GM13976 (cell line): Measurements from ENCODE around the gene MSLN.
"Not testable (repeated sequence)": the region's sequence is repeated elsewhere in the genome, so short reads cannot be mapped to it uniquely, and the experiment has no call there.

ENCODE experiments used
- DNase-seq: peaks from one replicate; pipeline ENCODE4 v3.0.0; 2012; ENCODE audit warnings: low spot score
- CTCF ChIP-seq: IDR thresholded peaks from 2 replicates; pipeline ENCODE4 v1.5.1; 2012; ENCODE audit warnings: borderline replicate concordance, mild to moderate bottlenecking; ENCODE audit not compliant: insufficient read depth; ENCODE audit errors: extremely low read depth, missing control alignments, control extremely low read depth
- in situ Hi-C: fragments of 300-500 bp; cut with MboI; formaldehyde crosslinking; loops from one replicate; pipeline ENCODE4 v1.12.0; 2022; ENCODE audit warnings: low sequenced_read_pairs, mixed read lengths, inconsistent platforms; ENCODE audit not compliant: unreplicated experiment

The MSLN gene

GRCh38 chr16:735982-736453, 24.5 kb upstream of the MSLN start:
- in situ Hi-C loops = no loop called here
- DNase-seq = peak; percentile 75
- TF ChIP-seq CTCF = no peak

- in situ Hi-C loops = no loop called here
- DNase-seq = no peak
- no peak for TF ChIP-seq CTCF
These were observed 23.5 kb upstream of the MSLN start for GRCh38 chr16:736936-737481.

- no peak for DNase-seq
- in situ Hi-C loops = no loop called here
- no peak for TF ChIP-seq CTCF
These were observed 20.7 kb upstream of the MSLN start for GRCh38 chr16:739560-740458.

GRCh38 chr16:740459-740763, 20.1 kb upstream of the MSLN start:
- in situ Hi-C loops = no loop called here
- no peak for DNase-seq
- no peak for TF ChIP-seq CTCF

GRCh38 chr16:740764-741505, 19.6 kb upstream of the MSLN start, which contains the start of gene CIAO3:
CIAO3 (minus strand) TSS chr16:740997; CDS start chr16:740985, 12 bp downstream.
- in situ Hi-C loops = no loop called here
- DNase-seq = peak; percentile 97
- TF ChIP-seq CTCF = peak; percentile 98

- in situ Hi-C loops = no loop called here
- DNase-seq = no peak
These were observed 18.4 kb upstream of the MSLN start for GRCh38 chr16:741986-742629.

GRCh38 chr16:742894-743293, 17.6 kb upstream of the MSLN start:
- DNase-seq, in situ Hi-C loops: not testable (repeated sequence)

More at GRCh38 chr16:741986-742629, 18.4 kb upstream of the MSLN start:
- TF ChIP-seq CTCF = no peak
